GM10847 (cell line): ENCODE data around the gene CTSH.

Source experiments
- POLR2A ChIP-seq: IDR thresholded peaks from 2 replicates; pipeline ENCODE4 v1.6.1; 2011; ENCODE audit not compliant: insufficient read length; ENCODE audit errors: extremely low read depth

CTSH gene

GRCh38 chr15:78955355-78955754, 10.5 kb upstream of the CTSH start:
- TF ChIP-seq POLR2A, result no peak

- no peak for TF ChIP-seq POLR2A
Measured at GRCh38 chr15:78951841-78952238, 7.0 kb upstream of the CTSH start.

- TF ChIP-seq POLR2A, result no peak
Measured at GRCh38 chr15:78950902-78951840, 6.3 kb upstream of the CTSH start.

- TF ChIP-seq POLR2A, result no peak
Measured at GRCh38 chr15:78950343-78950742, 5.5 kb upstream of the CTSH start.

- no peak for TF ChIP-seq POLR2A
Measured at GRCh38 chr15:78949461-78949860, 4.6 kb upstream of the CTSH start.

GRCh38 chr15:78947506-78947905, 2.7 kb upstream of the CTSH start:
- no peak for TF ChIP-seq POLR2A

- TF ChIP-seq POLR2A, result no peak
Measured at GRCh38 chr15:78946493-78946892, 1.6 kb upstream of the CTSH start.

- no peak for TF ChIP-seq POLR2A
Measured at GRCh38 chr15:78944202-78944625, 632 bp downstream of the CTSH start.

- TF ChIP-seq POLR2A, result no peak
Measured at GRCh38 chr15:78943692-78944091, 1.2 kb downstream of the CTSH start.

- no peak for TF ChIP-seq POLR2A
Measured at GRCh38 chr15:78942741-78943140, 2.1 kb downstream of the CTSH start.

GRCh38 chr15:78938658-78939488, 6.0 kb downstream of the CTSH start:
- no peak for TF ChIP-seq POLR2A

GRCh38 chr15:78937132-78937739, 7.6 kb downstream of the CTSH start:
- no peak for TF ChIP-seq POLR2A

- no peak for TF ChIP-seq POLR2A
Measured at GRCh38 chr15:78934655-78935023, 10.2 kb downstream of the CTSH start.

GRCh38 chr15:78933823-78934654, 10.8 kb downstream of the CTSH start:
- no peak for TF ChIP-seq POLR2A
